K562 (cell line): ENCODE data around the gene KLHDC7A. TPM values are rescaled to one million over a fixed set of nuclear protein-coding genes. Genes with fewer than 3 reads are reported as not detected.

Source experiments
- CBX3 ChIP-seq, 2 experiments: IDR thresholded peaks; 1 replicate in 1 of 2; 2 replicates in 1 of 2; pipeline ENCODE4 v1.6.1; 2012; ENCODE audit warnings: inconsistent platforms in 2 of 2, low read length in 2 of 2, borderline replicate concordance in 1 of 2, control low read depth in 1 of 2
- CTCF ChIP-seq, 3 experiments: IDR thresholded peaks in 2 of 3; conservative IDR thresholded peaks in 1 of 3; 2 replicates each; pipeline ENCODE4 v1.5.1; 2011 to 2012; ENCODE audit warnings: low read length in 3 of 3, mild to moderate bottlenecking in 3 of 3, control low read depth in 2 of 3, improper control_type of control experiment in 1 of 3, inconsistent platforms in 1 of 3, low read depth in 1 of 3, mixed read lengths in 1 of 3, moderate library complexity in 1 of 3; ENCODE audit not compliant: insufficient read depth in 2 of 3
- GATAD2B ChIP-seq: fragments of 450-650 bp; IDR thresholded peaks from 2 replicates; pipeline ENCODE4 v1.6.1; 2017; ENCODE audit warnings: mild to moderate bottlenecking, borderline replicate concordance
- L3MBTL2 ChIP-seq: fragments of 450-650 bp; IDR thresholded peaks from 2 replicates; pipeline ENCODE4 v1.6.1; 2016; ENCODE audit warnings: mild to moderate bottlenecking, moderate library complexity
- NR0B1 ChIP-seq: fragments of 450-650 bp; IDR thresholded peaks from one replicate; pipeline ENCODE4 v1.6.1; 2018; ENCODE audit warnings: mild to moderate bottlenecking, moderate library complexity; ENCODE audit not compliant: partially characterized antibody
- POLR2A ChIP-seq: fragments of 450-650 bp; conservative IDR thresholded peaks from 2 replicates; pipeline ENCODE4 v1.6.1; 2016
- RAD51 ChIP-seq: fragments of 450-650 bp; IDR thresholded peaks from 2 replicates; pipeline ENCODE4 v1.7.1; 2016; ENCODE audit warnings: low read depth, mild to moderate bottlenecking, borderline replicate concordance
- SETDB1 ChIP-seq: IDR thresholded peaks from one replicate; pipeline ENCODE4 v1.6.1; 2012; ENCODE audit warnings: low read length, control low read depth, inconsistent platforms
- STAG1 ChIP-seq: sonication (generic); formaldehyde crosslinking; IDR thresholded peaks from 2 replicates; pipeline ENCODE4 v1.5.0; 2020; ENCODE audit warnings: missing genetic modification reagents, borderline replicate concordance
- STAT6 ChIP-seq: sonication (generic); formaldehyde crosslinking; IDR thresholded peaks from 2 replicates; pipeline ENCODE4 v1.8.1; 2023; ENCODE audit warnings: mild to moderate bottlenecking, missing genetic modification reagents
- U2AF2 ChIP-seq: fragments of 200-400 bp; formaldehyde crosslinking; optimal IDR thresholded peaks from 2 replicates; pipeline ENCODE3; 2017; ENCODE audit warnings: low read depth, mild to moderate bottlenecking, low read length
- USF2 ChIP-seq: sonication (generic); formaldehyde crosslinking; IDR thresholded peaks from 2 replicates; pipeline ENCODE4 v1.5.0; 2020; ENCODE audit warnings: missing genetic modification reagents
- polyA plus RNA-seq, 8 experiments: library from polyadenylated mRNA; depleted of rRNA in 4 of 8; stranded (reverse) in 5 of 8; unstranded in 3 of 8; fragments of >200 nt; fragmentation: Nextera tagmentation in 2 of 8; fragmentation: Illumina TruSeq in 1 of 8; extraction: Ambion mirVana in 2 of 8; extraction: Trizol in 1 of 8; gene quantifications; 2 replicates each; pipeline versions ENCODE4 v1.2.1 to v1.2.3, GENCODE V29; 2011 to 2014; ENCODE audit warnings: inconsistent platforms in 1 of 8, missing spikeins in 1 of 8
- total RNA-seq, 7 experiments: library from RNA; depleted of rRNA in 6 of 7; stranded (reverse); fragments of >200 nt in 6 of 7; fragmentation: Illumina TruSeq in 2 of 7; extraction: Trizol in 2 of 7; gene quantifications; 2 replicates each; pipeline versions ENCODE4 v1.2.1 to v1.2.3, GENCODE V29; 2011 to 2021; ENCODE audit warnings: low replicate concordance in 1 of 7

KLHDC7A gene
- total and polyA plus RNA-seq, 9 of the 15 experiments (the other 6 are each of a cell fraction or from before 2014, with no cell fraction given), result 0.01 to 0.02 (median 0.01) TPM; not detected in 6

- TF ChIP-seq USF2, result peak; percentile 59; the same call in 1 of the 2 replicates
- TF ChIP-seq RAD51, result peak; percentile 50; the same call in 1 of the 2 replicates
- TF ChIP-seq GATAD2B, result no peak
- TF ChIP-seq POLR2A, result no peak
- no peak for TF ChIP-seq U2AF2
- TF ChIP-seq CBX3 (IDR thresholded peaks at IDR 0.05; ENCODE audit: borderline replicate concordance in 1 of 2, low read length in 2 of 2), result no peak
- no peak for TF ChIP-seq STAT6 (CRISPR knock-in tag)
- TF ChIP-seq STAG1, result no peak
- TF ChIP-seq L3MBTL2, result no peak
- peak in 1 of 3 experiments; percentile 24; a peak in 2 of 6 replicates for TF ChIP-seq CTCF (IDR thresholded peaks at IDR 0.05 in 2 of 3, conservative IDR thresholded peaks at IDR 0.05 in 1 of 3; ENCODE audit: insufficient read depth in 2 of 3, low read depth in 1 of 3, low read length in 3 of 3)
- no peak for TF ChIP-seq SETDB1
- no peak for TF ChIP-seq NR0B1
Measured at GRCh38 chr1:18489417-18490143, 8.8 kb downstream of the KLHDC7A start (continued).
